ENCODE results near the gene HLA-DQB1. TPM values are rescaled to one million over a fixed set of nuclear protein-coding genes. Genes with fewer than 3 reads are reported as not detected.
A peak's percentile ranks its signal among the peaks of the same experiment; 100 is the strongest.
"Not testable (repeated sequence)": the region's sequence is repeated elsewhere in the genome, so short reads cannot be mapped to it uniquely, and the experiment has no call there.

The HLA-DQB1 gene
- not detected for total RNA-seq

GRCh38 chr6:32666420-32667300, at the start of gene HLA-DQB1:
Gene HLA-DQB1 (minus strand): TSS chr6:32666657. CDS start chr6:32666607, 50 bp downstream.
- peak; percentile 61 for DNase-seq

DNA sequence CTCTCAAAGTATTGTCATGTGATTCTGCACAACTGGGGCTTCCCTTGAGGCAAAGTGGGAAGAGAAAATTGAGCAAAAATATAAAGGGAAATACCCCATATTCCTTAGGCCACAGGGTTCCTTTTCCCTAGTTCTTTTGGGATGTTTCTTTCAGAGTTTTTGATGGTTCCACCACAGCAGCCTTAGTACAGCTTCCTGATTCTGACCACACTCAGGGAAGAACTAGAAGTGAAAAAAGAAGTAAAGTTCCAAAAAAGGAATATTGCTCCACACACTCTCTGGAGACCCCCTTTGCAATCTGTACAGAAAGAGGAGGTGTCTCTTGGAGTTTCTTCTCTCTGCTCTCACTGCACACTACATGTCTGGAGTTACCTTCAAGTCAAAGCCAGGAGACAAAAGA, 46.8 kb upstream of the HLA-DQB1 start:
- no peak for DNase-seq

DNA sequence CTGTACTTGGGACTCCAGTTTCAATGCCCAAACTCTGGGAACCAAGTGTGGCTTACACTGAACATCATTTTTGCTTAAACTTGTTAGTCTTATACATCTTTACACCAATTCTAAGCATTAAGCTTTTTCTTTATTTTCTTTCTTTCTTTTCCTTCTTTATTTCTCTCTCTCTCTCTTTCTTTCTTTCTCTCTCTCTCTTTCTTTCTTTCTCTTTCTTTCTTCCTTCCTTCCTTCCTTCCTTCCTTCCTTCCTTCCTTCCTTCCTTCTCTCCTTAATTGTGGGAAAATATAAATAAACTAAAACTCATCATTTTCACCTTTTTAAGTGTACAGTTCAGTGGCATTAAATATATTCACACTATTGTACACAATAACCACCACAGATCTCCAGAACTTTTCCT, 43.2 kb upstream of the HLA-DQB1 start:
- no peak for DNase-seq

DNA sequence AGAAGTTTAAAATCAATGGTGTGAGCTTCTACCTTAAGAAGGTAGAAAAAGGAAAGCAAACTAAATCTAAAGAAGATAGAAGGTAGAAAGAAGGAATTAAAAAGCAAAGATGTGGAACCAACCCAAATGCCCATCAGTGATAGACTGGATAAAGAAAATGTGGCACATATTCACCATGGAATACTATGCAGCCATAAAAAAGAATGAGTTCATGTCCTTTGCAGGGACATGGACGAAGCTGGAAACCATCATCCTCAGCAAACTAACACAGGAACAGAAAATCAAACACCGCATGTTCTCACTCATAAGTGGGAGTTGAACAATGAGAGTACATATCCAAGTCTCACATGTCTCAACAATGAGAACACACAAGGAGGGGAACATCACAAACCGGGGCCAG, 38.7 kb upstream of the HLA-DQB1 start:
- DNase-seq, result not testable (repeated sequence)

- DNase-seq, result no peak
Observed at GRCh38 chr6:32703347-32703746, 36.9 kb upstream of the HLA-DQB1 start.

GRCh38 chr6:32700391-32701040, 34.1 kb upstream of the HLA-DQB1 start:
- DNase-seq, result peak; percentile 86

GRCh38 chr6:32697031-32697430, 30.6 kb upstream of the HLA-DQB1 start:
- DNase-seq, result no peak

DNA sequence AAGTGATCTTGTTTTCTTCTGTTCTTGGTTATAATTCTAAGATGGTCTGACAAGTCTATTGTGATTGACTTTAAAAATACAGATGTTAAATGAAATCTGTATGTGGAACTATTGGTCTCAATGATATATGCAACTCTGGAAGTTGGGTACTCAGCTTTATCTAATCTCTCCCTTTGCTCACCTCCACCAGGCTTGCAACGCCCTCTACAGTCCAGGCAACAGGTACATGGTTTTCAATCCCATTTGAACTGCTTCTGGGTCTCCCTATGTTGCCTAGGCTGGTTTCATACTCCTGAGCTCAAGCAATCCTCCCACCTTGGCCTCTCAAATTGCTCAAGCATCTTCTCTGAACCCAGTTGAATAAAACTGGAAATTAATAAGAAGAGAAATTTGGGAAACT, 25.6 kb upstream of the HLA-DQB1 start:
- no peak for DNase-seq

- no peak for DNase-seq
Observed at GRCh38 chr6:32689531-32690501, 23.4 kb upstream of the HLA-DQB1 start.

GRCh38 chr6:32685603-32686002, 19.1 kb upstream of the HLA-DQB1 start:
- DNase-seq, result no peak

GRCh38 chr6:32684246-32684645, 17.8 kb upstream of the HLA-DQB1 start:
- no peak for DNase-seq

DNA sequence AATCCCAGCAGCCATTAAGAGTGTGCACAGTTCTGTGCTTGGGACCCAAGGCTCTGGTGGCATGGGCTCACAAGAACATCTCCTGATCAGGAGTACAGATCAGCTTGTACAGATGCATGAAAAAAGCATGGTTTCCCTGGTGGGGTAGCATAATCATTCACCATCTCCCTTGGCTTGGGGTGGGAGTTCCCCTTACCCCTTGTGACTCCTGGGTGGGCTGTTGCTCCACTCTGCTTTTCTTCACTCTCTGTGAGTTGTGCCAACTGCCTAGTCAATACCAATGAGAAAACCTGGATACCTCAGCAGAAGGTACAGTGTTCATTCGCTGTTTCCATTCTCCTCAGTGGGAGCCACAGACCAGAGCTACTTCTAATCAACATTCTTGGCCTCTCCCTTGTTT, 13.6 kb upstream of the HLA-DQB1 start:
- DNase-seq, result no peak

DNA sequence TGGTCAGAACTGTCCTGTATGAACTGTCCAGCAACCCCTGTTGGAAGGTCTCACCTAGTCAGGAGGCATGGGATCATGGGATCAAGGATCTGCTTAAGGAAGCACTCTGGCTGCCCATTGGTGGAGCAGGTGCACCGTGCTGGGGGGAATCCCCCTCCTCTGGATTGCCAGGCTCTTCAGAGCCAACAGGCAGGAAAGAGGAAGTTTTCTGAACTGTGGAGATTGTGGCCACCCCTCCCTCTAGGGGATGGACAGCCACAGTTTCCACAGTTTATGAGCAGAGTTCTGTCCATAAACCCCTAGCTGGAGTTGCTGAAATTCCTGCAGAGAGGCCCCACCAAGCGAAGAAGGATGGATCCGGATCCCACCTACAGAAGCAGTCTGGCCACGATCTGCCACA, 13.0 kb upstream of the HLA-DQB1 start:
- DNase-seq, result no peak

GRCh38 chr6:32674123-32674522, 7.7 kb upstream of the HLA-DQB1 start:
- not testable (repeated sequence) for DNase-seq

DNA sequence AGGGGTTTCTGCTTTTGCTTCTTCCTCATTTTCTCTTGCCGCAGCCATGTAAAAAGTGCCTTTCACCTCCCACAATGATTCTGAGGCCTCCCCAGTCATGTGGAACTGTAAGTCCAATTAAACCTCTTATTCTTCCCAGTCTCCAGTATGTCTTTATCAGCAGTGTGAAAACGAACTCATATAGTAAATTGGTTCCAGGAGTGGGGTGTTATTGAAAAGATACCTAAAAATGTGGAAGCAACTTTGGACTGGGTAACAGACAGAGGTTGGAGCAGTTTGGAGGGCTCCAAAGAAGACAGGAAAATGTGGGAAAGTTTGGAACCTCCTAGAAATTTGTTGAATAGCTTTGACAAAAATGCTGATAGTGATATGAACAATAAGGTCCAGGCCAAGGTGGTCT, 5.5 kb upstream of the HLA-DQB1 start:
- not testable (repeated sequence) for DNase-seq

GRCh38 chr6:32669893-32670292, 3.4 kb upstream of the HLA-DQB1 start:
- DNase-seq, result no peak

DNA sequence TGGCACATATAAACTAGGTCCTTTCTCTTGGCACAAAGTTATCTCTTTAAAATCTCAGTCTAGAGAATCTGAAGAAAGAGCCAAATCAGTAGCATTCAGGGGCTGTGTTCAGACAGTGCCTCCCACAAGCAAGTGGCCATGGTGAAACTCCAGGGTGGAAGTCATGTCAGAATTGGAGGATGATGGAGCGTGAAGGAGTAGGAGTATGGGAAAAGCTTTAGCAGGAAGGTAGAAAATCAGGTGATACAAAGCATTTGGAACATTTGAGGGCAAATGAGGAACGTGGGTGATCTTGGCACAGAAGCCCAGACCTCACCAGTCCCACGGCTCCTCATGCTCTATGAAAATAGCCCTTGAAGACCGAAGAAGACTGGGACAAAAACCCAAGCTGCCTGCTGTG, 2.8 kb upstream of the HLA-DQB1 start:
- DNase-seq, result no peak

GRCh38 chr6:32668226-32668747, 1.8 kb upstream of the HLA-DQB1 start:
- peak; percentile 48 for DNase-seq

GRCh38 chr6:32665661-32666060, 796 bp downstream of the HLA-DQB1 start:
- no peak for DNase-seq

GRCh38 chr6:32664827-32665362, 1.6 kb downstream of the HLA-DQB1 start:
- no peak for DNase-seq

- DNase-seq, result no peak
Observed at GRCh38 chr6:32664354-32664753, 2.1 kb downstream of the HLA-DQB1 start.

DNA sequence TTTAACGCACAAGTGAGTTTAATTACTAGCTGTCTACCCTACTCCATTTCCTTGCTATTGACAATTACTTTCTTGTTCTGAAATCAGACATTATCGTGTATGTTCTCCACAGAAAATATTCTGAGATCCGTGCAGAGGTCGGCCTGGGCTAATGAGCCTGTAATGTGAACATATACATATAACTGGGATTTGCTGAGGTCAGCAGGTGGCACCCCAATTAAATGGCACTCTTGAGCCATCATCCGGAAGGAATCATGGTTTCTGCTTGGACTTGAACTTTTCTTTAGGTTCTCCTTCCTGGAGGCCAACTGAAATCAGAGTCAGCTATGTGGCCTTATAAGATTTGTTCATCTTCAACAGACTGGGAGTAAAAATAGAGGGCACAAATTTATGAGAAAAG, 3.6 kb downstream of the HLA-DQB1 start:
- no peak for DNase-seq

Measured in tongue (tissue), 2 donors.